SK-N-MC (cell line): ENCODE measurements around the gene INPP4B.

ENCODE experiments used
- EZH2 ChIP-seq: fragments of 200-600 bp; sonication (generic); IDR thresholded peaks from one replicate; pipeline ENCODE4 v1.6.1; 2017; ENCODE audit warnings: antibody characterized with exemption
- POLR2AphosphoS5 ChIP-seq: IDR thresholded peaks from 2 replicates; pipeline ENCODE4 v1.6.1; 2012; ENCODE audit warnings: mild to moderate bottlenecking, low read depth, low read length, borderline replicate concordance

- TF ChIP-seq EZH2 (no peak), POLR2AphosphoS5 (no peak)
These were observed 665.1 kb downstream of the INPP4B start for GRCh38 chr4:142181021-142181420.
